H1 (cell line): Measurements from ENCODE around the gene RPL37A. TPM values are rescaled to one million over a fixed set of nuclear protein-coding genes. Genes with fewer than 3 reads are reported as not detected.

Experiments used
- CTCF ChIA-PET: fragments of 300-600 bp; sonication (Branson Sonifier 250); formaldehyde crosslinking; loops from one replicate; lab custom pipeline; 2021; ENCODE audit not compliant: partially characterized antibody; lab: Charles Lee
- POLR2A ChIA-PET: fragments of 300-600 bp; sonication (Branson Sonifier 250); formaldehyde crosslinking; loops from one replicate; lab custom pipeline; 2021; ENCODE audit warnings: inconsistent platforms; ENCODE audit not compliant: partially characterized antibody; lab: Charles Lee
- DNase-seq, 2 experiments: peaks; one replicate each; pipeline versions ENCODE4 v3.0.0 to v3.0.0-alpha.2; 2010 to 2022; ENCODE audit warnings: low spot score in 2 of 2, low read depth in 1 of 2, mixed read lengths in 1 of 2
- FAIRE-seq: peaks from 2 replicates; lab custom pipeline; 2011; peaks lifted over from hg19 to GRCh38; lab: Jason Lieb, UNC
- H2AFZ ChIP-seq: 2 replicates; pipeline ENCODE4 v1.8.1; 2012; ENCODE audit warnings: low read length, inconsistent platforms
- H2AK5ac ChIP-seq: 2 replicates; pipeline ENCODE4 v1.6.1; 2013; ENCODE audit warnings: low read depth, low read length
- H2BK120ac ChIP-seq: replicated peaks from 2 replicates; pipeline ENCODE3; 2013; ENCODE audit warnings: low read depth, low read length, inconsistent platforms
- H2BK12ac ChIP-seq: 2 replicates; pipeline ENCODE4 v1.6.1; 2013; ENCODE audit warnings: low read depth, low read length
- H2BK15ac ChIP-seq: 2 replicates; pipeline ENCODE4 v1.6.1; 2013; ENCODE audit warnings: low read length
- H2BK20ac ChIP-seq: 2 replicates; pipeline ENCODE4 v1.6.1; 2013; ENCODE audit warnings: low read length
- H2BK5ac ChIP-seq: 2 replicates; pipeline ENCODE4 v1.6.1; 2013; ENCODE audit warnings: low read depth, low read length
- H3K14ac ChIP-seq: 2 replicates; pipeline ENCODE4 v1.6.1; 2013; ENCODE audit warnings: inconsistent platforms; ENCODE audit not compliant: insufficient read length
- H3K18ac ChIP-seq: 2 replicates; pipeline ENCODE4 v1.6.1; 2013; ENCODE audit warnings: low read length; ENCODE audit errors: extremely low read depth
- H3K23ac ChIP-seq: 2 replicates; pipeline ENCODE4 v1.6.1; 2013; ENCODE audit warnings: inconsistent platforms; ENCODE audit not compliant: insufficient read length
- H3K23me2 ChIP-seq: 2 replicates; pipeline ENCODE4 v1.6.1; 2013; ENCODE audit warnings: low read depth, low read length
- H3K27ac ChIP-seq: 2 replicates; pipeline ENCODE4 v1.6.1; 2011; ENCODE audit warnings: low read depth, low read length, inconsistent platforms
- H3K27me3 ChIP-seq, 4 experiments: replicated peaks in 1 of 4; 1 replicate in 1 of 4; 2 replicates in 3 of 4; pipeline versions ENCODE4 v1.6.1 to v1.8.1; 2011 to 2013; ENCODE audit warnings: low read length in 3 of 4, mild to moderate bottlenecking in 3 of 4, inconsistent platforms in 2 of 4, mixed read lengths in 2 of 4, moderate library complexity in 1 of 4; ENCODE audit not compliant: control insufficient read depth in 3 of 4, insufficient read depth in 3 of 4; ENCODE audit errors: extremely low read depth in 1 of 4
- H3K36me3 ChIP-seq, 4 experiments: 2 replicates each; pipeline versions ENCODE4 v1.6.1 to v1.8.1; 2011 to 2013; ENCODE audit warnings: mild to moderate bottlenecking in 4 of 4, low read length in 3 of 4, moderate library complexity in 2 of 4, control low read depth in 1 of 4, inconsistent platforms in 1 of 4; ENCODE audit not compliant: insufficient read depth in 4 of 4, control insufficient read depth in 2 of 4
- H3K4ac ChIP-seq: replicated peaks from 2 replicates; pipeline ENCODE3; 2013; ENCODE audit warnings: low read length, low read depth, mixed read lengths, inconsistent platforms; ENCODE audit not compliant: insufficient read length
- H3K4me1 ChIP-seq, 4 experiments: replicated peaks in 1 of 4; 1 replicate in 1 of 4; 2 replicates in 3 of 4; pipeline versions ENCODE4 v1.6.1 to v1.8.1; 2011 to 2013; ENCODE audit warnings: low read length in 3 of 4, inconsistent platforms in 2 of 4, mixed read lengths in 1 of 4; ENCODE audit not compliant: insufficient read depth in 4 of 4, control insufficient read depth in 3 of 4
- H3K4me2 ChIP-seq, 2 experiments: 2 replicates each; pipeline versions ENCODE4 v1.6.1 to v1.8.1; 2011 to 2013; ENCODE audit warnings: low read depth in 2 of 2, low read length in 2 of 2, control low read depth in 1 of 2, inconsistent platforms in 1 of 2, mild to moderate bottlenecking in 1 of 2; ENCODE audit not compliant: insufficient read depth in 1 of 2
- H3K4me3 ChIP-seq, 4 experiments: fragments of 200-600, 300-600 bp in 1 of 4; sonication (generic), shearing (Covaris generic), sonication (Bioruptor Twin) in 1 of 4; 2 replicates each; pipeline versions ENCODE4 v1.5.1 to v1.8.1; 2011 to 2016; ENCODE audit warnings: low read length in 4 of 4, low read depth in 3 of 4, control low read depth in 2 of 4, inconsistent platforms in 2 of 4, mild to moderate bottlenecking in 2 of 4, mixed read lengths in 1 of 4, moderate library complexity in 1 of 4; ENCODE audit not compliant: insufficient read depth in 2 of 4; ENCODE audit errors: extremely low read depth in 1 of 4
- H3K56ac ChIP-seq: replicated peaks from 2 replicates; pipeline ENCODE3; 2013; ENCODE audit warnings: low read depth, mild to moderate bottlenecking, mixed read lengths, low read length, inconsistent platforms; ENCODE audit not compliant: insufficient read length
- H3K79me1 ChIP-seq: 2 replicates; pipeline ENCODE4 v1.6.1; 2013; ENCODE audit warnings: low read depth, low read length, control low read depth
- H3K79me2 ChIP-seq, 2 experiments: 2 replicates each; pipeline versions ENCODE4 v1.6.1 to v1.8.1; 2012 to 2013; ENCODE audit warnings: low read length in 2 of 2, mild to moderate bottlenecking in 2 of 2, inconsistent platforms in 1 of 2; ENCODE audit not compliant: insufficient read depth in 2 of 2, control insufficient read depth in 1 of 2
- H3K9ac ChIP-seq, 4 experiments: replicated peaks in 1 of 4; 1 replicate in 1 of 4; 2 replicates in 3 of 4; pipeline versions ENCODE4 v1.6.1 to v1.8.1; 2011 to 2013; ENCODE audit warnings: low read depth in 3 of 4, low read length in 3 of 4, control low read depth in 2 of 4, mild to moderate bottlenecking in 2 of 4, moderate library complexity in 2 of 4, inconsistent platforms in 1 of 4; ENCODE audit errors: extremely low read depth in 1 of 4
- H3K9me3 ChIP-seq, 2 experiments: 2 replicates each; pipeline versions ENCODE4 v1.6.1 to v1.8.1; 2012 to 2013; ENCODE audit warnings: mild to moderate bottlenecking in 2 of 2, moderate library complexity in 2 of 2, control low read depth in 1 of 2, inconsistent platforms in 1 of 2, low read depth in 1 of 2, low read length in 1 of 2, mixed read lengths in 1 of 2; ENCODE audit not compliant: insufficient read depth in 2 of 2
- H4K20me1 ChIP-seq, 2 experiments: replicated peaks in 1 of 2; 2 replicates each; pipeline versions ENCODE3 to v1.8.1; 2011 to 2013; ENCODE audit warnings: inconsistent platforms in 2 of 2, low read length in 2 of 2, mild to moderate bottlenecking in 1 of 2; ENCODE audit not compliant: insufficient read depth in 2 of 2, control insufficient read depth in 1 of 2
- H4K5ac ChIP-seq: 2 replicates; pipeline ENCODE4 v1.6.1; 2013; ENCODE audit warnings: low read length, low read depth, mixed read lengths, inconsistent platforms; ENCODE audit not compliant: insufficient read length
- H4K8ac ChIP-seq: 2 replicates; pipeline ENCODE4 v1.8.0; 2013; ENCODE audit warnings: mild to moderate bottlenecking, moderate library complexity, low read length, inconsistent platforms; ENCODE audit not compliant: insufficient read depth; ENCODE audit errors: extremely low read depth
- H4K91ac ChIP-seq: replicated peaks from 2 replicates; pipeline ENCODE3; 2013; ENCODE audit warnings: low read length, mixed read lengths, inconsistent platforms; ENCODE audit not compliant: insufficient read length
- BRCA1 ChIP-seq: IDR thresholded peaks from 2 replicates; pipeline ENCODE4 v1.6.1; 2012; ENCODE audit warnings: low read depth, low read length, improper control_type of control experiment
- CEBPB ChIP-seq: IDR thresholded peaks from 2 replicates; pipeline ENCODE4 v1.6.1; 2012; ENCODE audit warnings: low read depth, low read length
- CREB1 ChIP-seq: IDR thresholded peaks from 2 replicates; pipeline ENCODE4 v1.6.1; 2012; ENCODE audit warnings: inconsistent platforms
- GABPA ChIP-seq: IDR thresholded peaks from 2 replicates; pipeline ENCODE4 v1.6.1; 2011; ENCODE audit warnings: mild to moderate bottlenecking, low read length, moderate library complexity, borderline replicate concordance; ENCODE audit not compliant: insufficient read depth
- GTF2F1 ChIP-seq: IDR thresholded peaks from 2 replicates; pipeline ENCODE4 v1.6.1; 2012; ENCODE audit warnings: low read depth, low read length, improper control_type of control experiment, borderline replicate concordance
- KDM5A ChIP-seq: fragments of 200-600 bp; IDR thresholded peaks from 2 replicates; pipeline ENCODE4 v1.7.1; 2012; ENCODE audit warnings: mild to moderate bottlenecking, low read length, inconsistent platforms, mixed read lengths
- POLR2A ChIP-seq, 2 experiments: IDR thresholded peaks; 1 replicate in 1 of 2; 2 replicates in 1 of 2; pipeline ENCODE4 v1.6.1; 2011; ENCODE audit warnings: low read depth in 2 of 2, low read length in 2 of 2, mild to moderate bottlenecking in 2 of 2; ENCODE audit errors: control extremely low read depth in 1 of 2
- RBBP5 ChIP-seq: IDR thresholded peaks from 2 replicates; pipeline ENCODE4 v1.7.1; 2012; ENCODE audit warnings: low read depth, mild to moderate bottlenecking, inconsistent platforms, low read length, moderate library complexity, borderline replicate concordance
- RNF2 ChIP-seq: fragments of 200-900, 300-1000 bp; sonication (generic); IDR thresholded peaks from 2 replicates; pipeline ENCODE4 v1.7.1; 2016; ENCODE audit warnings: borderline replicate concordance, low read depth, mild to moderate bottlenecking, antibody characterized with exemption, low read length; ENCODE audit not compliant: poor library complexity, severe bottlenecking; ENCODE audit errors: missing control alignments
- SUZ12 ChIP-seq: fragments of 200-600 bp; sonication (generic); IDR thresholded peaks from 2 replicates; pipeline ENCODE4 v1.6.1; 2012; ENCODE audit warnings: mild to moderate bottlenecking, inconsistent platforms, low read length, moderate library complexity, mixed read lengths
- TAF1 ChIP-seq: IDR thresholded peaks from 2 replicates; pipeline ENCODE4 v1.6.1; 2011; ENCODE audit warnings: mild to moderate bottlenecking, low read depth, low read length
- WGBS, 2 experiments: shearing (Covaris generic) in 1 of 2; methylation state at CpG; one replicate each; pipeline versions ENCODE4 v1.1.6 to v1.1.7; 2013 to 2015; ENCODE audit warnings: low lambda C conversion rate in 2 of 2, mixed read lengths in 2 of 2, inconsistent platforms in 1 of 2, low coverage in 1 of 2, missing lambda C conversion rate in 1 of 2; ENCODE audit not compliant: insufficient replicate concordance in 2 of 2, insufficient coverage in 1 of 2, insufficient read length in 1 of 2; ENCODE audit errors: extremely low coverage in 1 of 2, missing lambda C conversion rate in 1 of 2; 5-methylcytosine and 5-hydroxymethylcytosine counted together
- polyA plus RNA-seq, 7 experiments: library from polyadenylated mRNA; depleted of rRNA in 3 of 7; stranded (reverse) in 5 of 7; unstranded in 2 of 7; fragments of >200 nt in 5 of 7; fragments of 200-250 nt in 2 of 7; gene quantifications; 1 replicate in 5 of 7; 2 replicates in 1 of 7; 4 replicates in 1 of 7; pipeline versions ENCODE4 v1.2.1 to v1.2.3, GENCODE V29; 2011 to 2013; ENCODE audit warnings: missing spikeins in 2 of 7, mixed read lengths in 2 of 7
- total RNA-seq: library from RNA; stranded (reverse); fragmentation: NEBNext Ultra II Directional; extraction: Animal tissue kit (Norgen Biotek cat#: 25700); gene quantifications from 2 replicates; pipeline ENCODE4 v1.2.1, GENCODE V29; 2021
- TF ChIP-seq, protein P1 (sequence below): IDR thresholded peaks from 2 replicates; pipeline ENCODE4 v1.6.1; 2012; ENCODE audit warnings: inconsistent platforms

Gene RPL37A
- total and polyA plus RNA-seq, 2 of the 8 experiments (the other 6 are each of a cell fraction or from before 2014, with no cell fraction given): 1,737 to 3,180 TPM

DNA sequence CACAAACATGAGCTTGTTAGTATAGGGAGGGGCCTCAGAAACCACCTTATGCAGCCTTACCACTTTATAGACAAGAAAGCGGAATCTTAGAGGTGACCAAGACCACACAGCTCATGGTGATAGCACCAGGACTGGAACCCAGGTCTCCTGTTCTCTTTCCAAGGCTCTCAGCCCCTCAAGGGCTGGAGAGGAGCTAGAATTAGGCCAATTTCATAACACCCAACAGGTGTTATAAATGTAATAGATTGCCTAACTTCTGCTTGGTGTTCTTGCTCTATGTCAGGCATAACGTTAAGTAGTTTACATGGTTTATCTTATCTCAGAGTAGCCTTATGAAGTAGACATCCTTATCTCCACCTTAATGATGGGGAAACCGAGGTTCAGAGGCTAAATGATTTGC lies 42.9 kb downstream of the RPL37A start:
- H3K23ac ChIP-seq: no peak overlapping the region
- no peak overlapping the region for H2BK20ac ChIP-seq
- H2BK5ac ChIP-seq: no peak overlapping the region
- DNase-seq: no peak
- no peaks in the 10 kb centered on the region for H3K79me1 ChIP-seq
- CTCF ChIA-PET: interaction anchor here (0.7 to 1.8 kb wide), 7 partner anchors 17 to 141 kb away, joined by 3 to 11 read pairs (median 5); no protein-coding TSS in a partner anchor
- no peak for TF ChIP-seq GTF2F1
- TF ChIP-seq, protein P1, sequence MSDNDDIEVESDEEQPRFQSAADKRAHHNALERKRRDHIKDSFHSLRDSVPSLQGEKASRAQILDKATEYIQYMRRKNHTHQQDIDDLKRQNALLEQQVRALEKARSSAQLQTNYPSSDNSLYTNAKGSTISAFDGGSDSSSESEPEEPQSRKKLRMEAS: no peak
- TF ChIP-seq SUZ12: no peak
- no peak for TF ChIP-seq TAF1
- no peak for TF ChIP-seq RNF2
- TF ChIP-seq CEBPB: no peak
- no peak for TF ChIP-seq RBBP5
- TF ChIP-seq CREB1: no peak
- TF ChIP-seq KDM5A: no peak
- TF ChIP-seq POLR2A (IDR thresholded peaks at IDR 0.05; ENCODE audit: control extremely low read depth in 1 of 2, low read depth in 2 of 2, low read length in 2 of 2): no peak
- no peak for TF ChIP-seq BRCA1
- no peak for TF ChIP-seq GABPA
- TF ChIP-seq, all 59 proteins: peak for 0
- Histone ChIP-seq H3K18ac (no peak overlapping the region), H4K20me1 (peaks cover 0 to 4% of the 10 kb centered on the region in 2 experiments), H3K4ac (no peak overlapping the region), H3K9me3 (no peaks in the 10 kb centered on the region), H3K9ac (no peak overlapping the region), H4K91ac (no peak overlapping the region), H2BK15ac (no peak overlapping the region), H3K27me3 (no peaks in the 10 kb centered on the region; a peak in 1 of 7 replicates), H2BK120ac (no peak overlapping the region), H2BK12ac (no peak overlapping the region), H3K56ac (no peak overlapping the region), H3K4me2 (no peak overlapping the region), H3K4me1 (no peaks in the 10 kb centered on the region), H2AK5ac (no peak overlapping the region), H3K36me3 (no peaks in the 10 kb centered on the region; a peak in 1 of 8 replicates), H4K5ac (no peak overlapping the region), H3K4me3 (no peak overlapping the region), H3K79me2 (no peaks in the 10 kb centered on the region), H2AFZ (no peak overlapping the region), H3K23me2 (no peaks in the 10 kb centered on the region; the same call in 1 of the 2 replicates), H4K8ac (no peak overlapping the region), H3K27ac (no peak overlapping the region), H3K14ac (no peak overlapping the region)
- POLR2A ChIA-PET: interaction anchor here (1.1 to 1.4 kb wide), 2 partner anchors 43 to 79 kb away, joined by 3 to 5 read pairs; partner anchors contain the start of gene RPL37A
- 83% methylated on average over 3 of the region's 3 CpGs; no CpG with 5 or more reads in 1 of the 2 experiments for WGBS, 2 experiments
- FAIRE-seq: no peak
